ENCODE measurements around the gene TFEB.

Gene TFEB

GRCh38 chr6:41736800-41737555 is 1.6 kb upstream of the TFEB start:
- no peak for DNase-seq

DNA sequence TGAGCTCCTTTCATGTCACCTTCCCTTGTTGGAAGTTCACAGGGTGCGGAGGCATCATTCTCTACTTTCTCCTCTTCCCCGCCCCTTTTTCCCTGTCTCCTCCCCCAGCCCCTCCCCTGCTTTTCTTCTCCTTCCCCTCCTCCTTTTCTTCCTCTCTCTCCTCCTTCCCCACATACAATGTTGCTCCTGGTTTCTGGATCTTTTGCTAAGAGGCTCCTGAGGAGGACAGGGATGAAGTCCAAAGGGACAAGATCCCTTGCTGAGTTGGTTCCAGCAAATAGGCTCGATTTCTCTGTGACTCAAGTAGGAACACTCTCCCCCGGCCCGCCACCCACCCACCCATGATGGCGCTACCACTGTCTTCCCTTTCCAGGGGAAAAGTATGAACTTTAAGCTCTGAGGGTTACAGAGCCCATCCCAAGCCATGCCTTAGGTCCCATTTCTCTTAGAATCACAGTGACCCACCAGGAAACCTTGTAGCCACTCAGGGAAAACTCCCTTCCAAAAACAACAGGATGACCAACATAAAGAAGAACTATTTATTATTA is 852 bp upstream of the TFEB start:
- no peak for DNase-seq

- peak; percentile 62 for DNase-seq
These were observed 562 bp downstream of the TFEB start for GRCh38 chr6:41734666-41735426.

DNA sequence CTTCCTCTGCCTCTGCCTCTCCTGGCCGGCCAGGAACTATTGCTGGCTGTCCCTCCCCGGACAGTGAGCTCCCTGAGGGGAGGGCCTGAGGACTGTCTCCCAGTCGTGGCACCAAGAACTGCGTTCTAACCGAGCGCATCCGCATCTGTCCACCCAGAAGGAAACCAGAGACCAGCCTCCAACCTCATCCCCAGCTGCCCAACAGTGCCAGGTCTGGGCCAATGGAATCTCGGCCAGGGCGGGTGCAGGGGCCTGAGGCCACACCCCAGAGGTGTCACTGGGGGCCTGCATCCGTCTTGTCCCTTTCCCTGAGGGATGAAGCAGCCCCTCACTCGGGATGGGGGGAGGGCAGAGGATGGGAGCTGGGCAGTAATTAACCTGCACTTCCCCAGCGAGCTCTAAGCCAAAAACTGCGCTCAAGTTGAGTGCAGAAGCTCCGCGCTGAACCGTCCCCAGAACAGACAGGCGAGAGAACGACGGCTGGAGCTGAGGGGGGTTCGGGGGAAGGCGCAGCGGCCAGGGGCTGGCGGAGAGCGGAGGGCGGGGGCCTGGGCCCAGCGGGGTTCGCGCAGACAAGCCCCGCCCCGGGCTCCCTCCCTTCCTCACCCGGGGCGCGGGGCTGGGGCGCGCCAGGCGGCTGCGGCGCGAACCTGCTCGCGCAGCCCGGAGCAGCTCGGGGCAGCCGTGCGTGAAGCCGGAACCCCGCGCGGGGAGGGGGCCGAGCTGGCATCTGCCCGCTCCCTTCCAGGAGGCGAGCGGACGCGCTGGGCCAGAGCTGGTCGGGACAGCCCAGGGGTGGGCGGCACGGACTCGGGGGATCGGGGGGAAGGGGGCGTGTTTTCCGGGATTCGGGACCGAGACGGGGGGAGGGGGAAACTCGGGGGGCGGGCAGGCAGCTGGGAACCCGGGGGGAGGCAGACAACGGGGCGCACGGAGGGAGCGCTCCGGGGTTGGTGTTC is 1.4 kb downstream of the TFEB start:
- DNase-seq, result peak; percentile 61

DNA sequence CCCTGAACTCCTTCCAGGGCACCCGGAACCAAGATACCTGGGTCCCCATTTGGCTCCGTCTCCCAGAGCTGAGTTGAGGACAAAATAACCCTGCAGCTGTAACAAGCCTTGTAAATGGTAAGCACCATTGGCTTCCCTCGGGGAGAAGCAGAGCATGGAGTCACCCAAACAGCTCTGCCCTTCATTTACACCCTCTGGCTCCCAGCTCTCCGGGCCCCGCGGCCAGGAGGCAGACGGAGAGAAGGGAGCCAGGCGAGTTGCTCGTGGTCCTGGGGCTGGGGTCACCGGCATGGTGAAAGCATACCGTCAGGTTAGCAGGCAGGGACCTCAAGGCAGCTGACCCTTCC is 2.1 kb downstream of the TFEB start:
- DNase-seq, result no peak

DNA sequence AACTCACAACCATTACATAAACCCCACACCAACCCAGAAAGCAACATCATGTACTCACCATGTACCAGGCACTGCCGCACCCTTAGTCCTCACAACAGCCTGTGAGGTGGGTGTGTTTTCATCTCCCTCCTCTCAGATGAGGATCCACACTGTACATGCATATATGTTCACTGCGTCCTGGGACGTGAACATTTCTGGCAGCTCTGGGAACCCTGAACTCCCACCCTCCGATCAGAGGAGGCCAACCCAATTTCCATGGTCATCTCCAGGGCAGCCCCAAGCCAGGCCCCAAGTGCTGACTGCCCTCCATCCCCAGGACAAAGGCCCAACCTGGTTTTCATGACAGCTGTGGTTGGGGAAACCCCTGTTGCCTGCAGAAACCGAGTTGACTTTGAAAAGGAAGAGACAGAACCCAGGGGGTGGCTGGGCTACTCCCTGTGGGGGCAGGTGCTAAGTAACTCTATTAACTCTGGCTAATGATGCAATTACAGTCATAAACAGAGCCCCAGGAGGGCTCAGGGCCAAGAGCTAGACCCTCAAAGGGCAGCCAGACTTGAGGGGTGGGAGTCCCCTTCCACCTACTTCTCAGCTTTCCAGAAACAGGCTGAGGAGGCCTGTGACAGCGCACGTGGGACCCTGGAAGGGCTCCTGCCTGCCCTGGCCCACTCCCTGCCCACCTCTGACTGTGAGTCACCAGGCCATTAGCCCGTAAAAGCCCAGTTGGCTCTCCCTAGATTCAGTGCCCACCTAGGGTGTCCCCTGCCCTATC is 2.6 kb downstream of the TFEB start:
- DNase-seq, result peak; percentile 45

- no peak for DNase-seq
These were observed 3.3 kb downstream of the TFEB start for GRCh38 chr6:41732149-41732548.

- DNase-seq, result no peak
These were observed 3.8 kb downstream of the TFEB start for GRCh38 chr6:41731561-41732086.

DNA sequence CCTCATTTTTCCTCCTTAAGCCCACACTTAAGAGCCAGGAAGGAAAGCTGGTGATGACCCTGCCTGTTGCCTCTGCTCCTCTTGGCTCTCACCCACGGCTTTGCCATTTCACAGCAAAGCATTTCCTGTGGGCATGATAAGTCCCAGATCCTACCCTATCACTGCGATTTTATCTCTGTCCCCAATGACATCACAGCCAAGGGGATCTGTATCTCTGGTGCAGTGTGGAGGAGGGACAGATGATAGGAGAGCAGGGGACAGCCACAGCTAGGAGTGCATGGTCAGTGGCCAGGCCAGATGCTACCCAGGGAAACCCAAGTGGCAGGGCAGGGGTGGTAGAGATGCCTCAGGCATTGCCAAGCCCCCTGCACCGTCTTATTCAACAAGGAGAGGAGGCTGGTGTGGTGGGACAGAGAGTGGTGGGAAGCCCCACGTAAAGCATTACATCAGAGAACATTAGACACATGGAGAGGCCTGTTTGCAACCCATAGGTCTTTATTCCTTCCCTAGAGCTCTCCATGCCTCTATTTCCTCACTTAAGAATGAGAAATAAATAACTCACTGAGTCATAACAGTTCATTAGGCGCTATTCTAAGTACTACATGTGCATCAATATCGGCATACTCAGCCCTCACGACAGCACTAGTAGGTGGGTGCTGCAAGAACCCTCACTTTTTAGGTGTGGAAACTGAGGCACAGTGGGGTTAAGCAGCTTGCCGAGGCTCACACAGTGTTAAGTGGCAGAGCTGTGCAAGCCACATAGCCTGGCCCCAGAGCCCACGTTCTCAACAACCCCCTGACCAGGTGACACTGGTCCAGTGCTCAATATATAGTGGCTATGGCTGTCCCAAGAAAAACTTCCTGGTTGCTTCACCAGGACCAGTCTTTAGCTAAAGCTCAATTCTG is 4.6 kb downstream of the TFEB start:
- no peak for DNase-seq

DNA sequence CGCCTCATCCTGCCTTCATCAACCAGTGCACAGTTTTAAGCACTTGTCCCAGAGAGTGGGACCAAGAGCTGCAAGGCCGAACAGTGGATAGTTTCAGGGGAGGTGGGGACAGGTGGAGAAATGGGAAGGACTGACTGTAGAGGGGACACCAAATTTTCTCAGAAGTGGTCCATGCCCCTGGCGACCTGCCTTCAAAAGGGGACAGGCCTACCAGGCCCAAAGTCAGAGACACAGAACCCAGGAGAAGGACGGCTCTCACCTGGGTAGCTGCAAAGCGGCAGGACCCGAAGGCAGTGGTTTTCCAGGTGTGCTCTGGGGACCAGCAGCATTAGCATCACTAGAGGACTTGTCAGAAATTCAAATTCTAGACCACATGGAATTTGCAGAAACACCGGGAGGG is 5.8 kb downstream of the TFEB start:
- DNase-seq, result no peak

- no peak for DNase-seq
These were observed 6.5 kb downstream of the TFEB start for GRCh38 chr6:41728954-41729353.

GRCh38 chr6:41728073-41728936 is 7.1 kb downstream of the TFEB start:
- DNase-seq, result no peak

- no peak for DNase-seq
These were observed 7.7 kb downstream of the TFEB start for GRCh38 chr6:41727705-41728072.

DNA sequence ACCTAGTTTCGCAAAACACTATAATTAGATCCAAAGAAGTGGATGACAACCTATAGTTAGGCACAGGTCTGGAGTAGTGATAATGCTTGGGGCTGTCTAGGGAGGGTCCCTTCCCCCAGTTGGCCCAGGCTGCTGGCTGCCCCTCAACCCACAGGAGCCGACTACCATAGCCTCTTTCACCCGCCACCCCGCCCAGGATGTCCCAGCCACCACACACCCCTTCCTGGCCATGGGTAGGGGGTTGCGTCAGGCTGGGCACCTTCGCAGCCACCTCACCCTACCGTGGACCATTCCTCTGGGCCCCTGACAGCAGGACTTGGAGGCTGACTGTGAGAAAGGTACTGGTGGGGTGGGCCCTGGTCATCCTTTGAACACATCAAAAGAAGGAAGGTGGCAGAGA is 8.5 kb downstream of the TFEB start:
- DNase-seq, result no peak

- DNase-seq, result no peak
These were observed 10.6 kb downstream of the TFEB start for GRCh38 chr6:41724586-41725501.

GRCh38 chr6:41724228-41724580 is 11.2 kb downstream of the TFEB start:
- DNase-seq, result no peak

GRCh38 chr6:41723530-41724227 is 11.7 kb downstream of the TFEB start:
- no peak for DNase-seq

- no peak for DNase-seq
These were observed 12.4 kb downstream of the TFEB start for GRCh38 chr6:41722969-41723529.

All from activated effector memory CD4-positive, alpha-beta T cell treated with Interleukin-2 at 50 U/mL for 16 hours (primary cell).